ENCODE measurements around the gene CD164L2.

- TF ChIP-seq, protein P1, sequence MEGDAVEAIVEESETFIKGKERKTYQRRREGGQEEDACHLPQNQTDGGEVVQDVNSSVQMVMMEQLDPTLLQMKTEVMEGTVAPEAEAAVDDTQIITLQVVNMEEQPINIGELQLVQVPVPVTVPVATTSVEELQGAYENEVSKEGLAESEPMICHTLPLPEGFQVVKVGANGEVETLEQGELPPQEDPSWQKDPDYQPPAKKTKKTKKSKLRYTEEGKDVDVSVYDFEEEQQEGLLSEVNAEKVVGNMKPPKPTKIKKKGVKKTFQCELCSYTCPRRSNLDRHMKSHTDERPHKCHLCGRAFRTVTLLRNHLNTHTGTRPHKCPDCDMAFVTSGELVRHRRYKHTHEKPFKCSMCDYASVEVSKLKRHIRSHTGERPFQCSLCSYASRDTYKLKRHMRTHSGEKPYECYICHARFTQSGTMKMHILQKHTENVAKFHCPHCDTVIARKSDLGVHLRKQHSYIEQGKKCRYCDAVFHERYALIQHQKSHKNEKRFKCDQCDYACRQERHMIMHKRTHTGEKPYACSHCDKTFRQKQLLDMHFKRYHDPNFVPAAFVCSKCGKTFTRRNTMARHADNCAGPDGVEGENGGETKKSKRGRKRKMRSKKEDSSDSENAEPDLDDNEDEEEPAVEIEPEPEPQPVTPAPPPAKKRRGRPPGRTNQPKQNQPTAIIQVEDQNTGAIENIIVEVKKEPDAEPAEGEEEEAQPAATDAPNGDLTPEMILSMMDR (IDR thresholded peaks at IDR 0.05) = no peak
- TF ChIP-seq POLR2AphosphoS5 (IDR thresholded peaks at IDR 0.05) (no peak), POLR2A (IDR thresholded peaks at IDR 0.05) (no peak)
Measured at GRCh38 chr1:27343639-27344025, 39.5 kb downstream of the CD164L2 start.

All from gastroesophageal sphincter (tissue), 3 donors.